Stimulated activated naive B cell treated with anti-CD40 and anti-IgM and Interleukin-4, amounts not matched to agents 10 μg/mL and 1 μg/mL and 100 μg/mL, for 72 hours (primary cell): ENCODE results near the gene TTLL8.
A peak's percentile ranks its signal among the peaks of the same experiment; 100 is the strongest.

Source experiments
- ATAC-seq, 2 donors: fragments of 150-1000 bp; cut with Tn5 transposase; replicated peaks; 2 replicates each; pipeline ENCODE4 v1.10.0; 2021; ENCODE audit warnings: moderate library complexity in 1 of 2
- DNase-seq: peaks from one replicate; pipeline ENCODE4 v3.0.0; 2021
- H3K27ac Mint-ChIP-seq: one replicate; pipeline ENCODE4 v1.8.0; 2022; ENCODE audit warnings: mild to moderate bottlenecking, mixed read lengths
- H3K27me3 Mint-ChIP-seq, 2 donors: one replicate each; pipeline ENCODE4 v1.8.0; 2022; ENCODE audit warnings: mixed read lengths in 2 of 2
- H3K36me3 Mint-ChIP-seq, 2 donors: one replicate each; pipeline ENCODE4 v1.8.0; 2022; ENCODE audit warnings: mixed read lengths in 2 of 2, mild to moderate bottlenecking in 1 of 2
- H3K4me1 Mint-ChIP-seq, 2 donors: one replicate each; pipeline ENCODE4 v1.8.0; 2022; ENCODE audit warnings: mixed read lengths in 2 of 2, mild to moderate bottlenecking in 1 of 2
- H3K4me3 Mint-ChIP-seq, 2 donors: one replicate each; pipeline ENCODE4 v1.8.0; 2022; ENCODE audit warnings: mild to moderate bottlenecking in 2 of 2, mixed read lengths in 2 of 2, moderate library complexity in 1 of 2
- H3K9me3 Mint-ChIP-seq, 2 donors: one replicate each; pipeline ENCODE4 v1.8.0; 2022; ENCODE audit warnings: mixed read lengths in 2 of 2, mild to moderate bottlenecking in 1 of 2

The TTLL8 gene

DNA sequence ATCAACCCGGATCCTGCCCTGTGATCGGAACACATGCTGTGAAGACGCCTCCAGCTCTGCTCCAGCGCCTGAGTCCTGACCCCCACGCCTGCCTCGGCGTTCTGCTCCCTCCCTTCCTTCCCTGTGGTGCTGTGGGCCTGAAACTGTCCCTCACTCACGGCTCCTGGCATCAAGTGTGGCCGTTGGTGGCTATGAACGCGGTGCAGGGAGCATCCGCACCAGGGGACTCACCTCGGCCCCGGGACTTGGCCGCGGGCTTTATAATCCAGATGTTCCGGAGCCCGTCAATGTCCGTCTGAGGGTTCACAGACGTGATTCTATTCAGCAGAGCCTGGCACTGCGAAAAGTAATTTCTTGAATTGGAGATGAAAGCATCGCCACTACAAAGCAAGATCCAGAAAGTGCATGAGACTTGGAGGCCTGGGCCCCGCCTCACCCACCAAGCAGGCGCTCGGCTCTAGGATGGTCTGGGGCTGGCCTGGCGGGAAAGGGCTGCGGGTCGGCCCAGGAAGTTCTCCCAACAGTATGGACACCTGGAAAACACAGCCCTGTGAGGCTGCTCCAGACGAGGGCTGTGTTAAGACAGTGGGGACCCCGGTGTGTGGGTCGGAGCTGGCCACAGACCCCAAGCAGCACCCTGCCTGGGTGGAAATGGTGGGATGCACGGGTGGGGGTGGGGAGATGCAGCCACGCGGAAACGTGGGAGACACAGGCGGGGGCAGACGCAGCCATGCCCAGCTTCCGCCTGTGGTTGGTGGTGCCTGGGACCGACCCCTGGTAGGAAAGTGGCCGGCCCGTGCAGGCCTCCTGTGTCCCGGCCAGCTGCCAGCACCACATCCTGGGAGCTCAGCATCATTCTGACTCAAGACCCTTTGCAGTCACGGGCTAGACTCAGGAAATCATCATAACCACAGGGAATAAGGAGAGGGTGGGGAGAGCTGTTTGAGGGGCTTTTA, 23.7 kb downstream of the TTLL8 start:
- H3K4me3 Mint-ChIP-seq, result peak overlapping the region in 1 of 2 donors; percentile 18
- no peak overlapping the region for H3K27ac Mint-ChIP-seq
- no peak for DNase-seq
- no peaks in the 10 kb centered on the region for H3K36me3 Mint-ChIP-seq
- peaks cover 5 to 17% of the 10 kb centered on the region in 2 donors for H3K4me1 Mint-ChIP-seq
- H3K9me3 Mint-ChIP-seq, result peaks cover 5 to 10% of the 10 kb centered on the region in 2 donors
- H3K27me3 Mint-ChIP-seq, result peaks cover 31 to 35% of the 10 kb centered on the region in 2 donors
- peak; percentile 24 to 29 for ATAC-seq

DNA sequence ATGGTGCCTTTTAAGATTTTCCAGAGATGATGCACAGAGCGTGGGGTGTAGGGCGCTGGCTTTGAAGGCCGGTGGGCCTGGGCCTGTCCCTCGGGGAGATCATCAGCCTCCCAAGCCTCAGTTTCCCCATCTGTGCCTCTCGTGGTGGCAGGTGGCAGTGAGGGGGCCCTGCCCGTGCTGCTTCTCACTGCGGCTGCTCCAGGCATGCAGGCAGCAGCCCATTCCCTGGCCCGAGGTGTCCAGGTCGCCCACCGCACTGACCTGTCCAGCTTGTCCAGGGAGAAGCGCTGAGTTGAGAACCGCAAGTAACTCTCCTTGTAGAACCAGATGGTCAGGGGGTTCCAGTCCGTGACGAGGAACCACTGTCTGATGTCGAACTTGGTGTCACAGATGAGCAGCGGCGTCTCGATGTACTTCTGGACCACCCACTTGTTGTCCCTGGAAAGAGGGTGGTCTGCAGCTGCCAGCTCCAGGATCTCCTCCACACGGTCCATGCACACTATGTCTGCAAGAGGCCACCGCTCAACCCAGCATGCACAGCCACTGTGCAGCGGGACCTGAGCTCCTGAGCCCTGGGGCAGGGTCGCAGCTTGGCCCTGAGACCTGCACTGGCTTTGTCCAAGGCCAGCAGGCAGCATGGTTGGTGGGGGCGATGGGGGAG, 25.0 kb downstream of the TTLL8 start:
- no peak for ATAC-seq
- no peak overlapping the region for H3K4me3 Mint-ChIP-seq
- no peaks in the 10 kb centered on the region for H3K36me3 Mint-ChIP-seq
- H3K4me1 Mint-ChIP-seq, result peaks cover 5 to 22% of the 10 kb centered on the region in 2 donors
- H3K27ac Mint-ChIP-seq, result no peak overlapping the region
- no peak for DNase-seq
- peaks cover 0 to under 1% of the 10 kb centered on the region in 2 donors for H3K9me3 Mint-ChIP-seq
- peaks cover 31 to 35% of the 10 kb centered on the region in 2 donors for H3K27me3 Mint-ChIP-seq

DNA sequence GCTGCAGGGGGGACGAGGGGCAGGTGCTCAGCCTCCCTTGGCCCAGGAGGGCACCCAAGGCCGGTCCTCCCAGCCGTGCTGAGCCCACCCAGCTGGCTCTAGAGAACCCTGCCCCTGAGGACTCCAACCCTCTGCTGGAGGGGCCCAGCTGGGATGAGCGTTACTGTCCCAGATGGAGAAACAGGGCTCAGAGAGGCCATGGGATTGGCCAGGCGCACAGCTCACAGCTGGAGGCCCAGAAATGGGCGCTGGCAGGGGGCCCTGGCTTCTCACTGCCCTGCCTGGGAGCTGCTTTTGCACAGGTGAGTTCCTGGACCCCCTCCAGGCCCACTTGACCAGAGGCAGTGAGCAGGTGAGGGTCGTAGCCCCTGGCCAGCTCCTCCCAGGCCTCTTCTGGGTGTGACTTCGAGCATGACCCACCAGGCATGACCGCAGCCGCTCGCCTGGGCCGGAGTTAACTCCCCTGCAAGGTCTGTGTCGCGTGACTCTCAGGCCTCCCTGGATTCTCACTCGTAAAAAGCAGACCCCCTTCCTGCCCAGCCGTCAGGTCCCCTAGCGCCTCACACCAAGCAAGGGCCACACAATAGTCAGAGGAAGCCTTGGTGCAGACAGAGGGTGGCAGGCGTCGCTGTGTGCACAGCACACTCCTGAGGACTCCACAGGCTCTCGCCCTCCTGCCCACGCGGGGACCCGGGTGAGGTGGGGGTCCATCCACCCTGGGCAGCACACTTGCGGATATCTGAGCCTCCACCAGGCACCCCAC, 25.8 kb downstream of the TTLL8 start:
- Mint-ChIP-seq H3K9me3 (no peaks in the 10 kb centered on the region), H3K36me3 (no peaks in the 10 kb centered on the region), H3K27ac (no peak overlapping the region), H3K4me3 (no peak overlapping the region), H3K4me1 (peaks cover 8 to 26% of the 10 kb centered on the region in 2 donors), H3K27me3 (peaks cover 31 to 35% of the 10 kb centered on the region in 2 donors)
- no peak for ATAC-seq
- no peak for DNase-seq

DNA sequence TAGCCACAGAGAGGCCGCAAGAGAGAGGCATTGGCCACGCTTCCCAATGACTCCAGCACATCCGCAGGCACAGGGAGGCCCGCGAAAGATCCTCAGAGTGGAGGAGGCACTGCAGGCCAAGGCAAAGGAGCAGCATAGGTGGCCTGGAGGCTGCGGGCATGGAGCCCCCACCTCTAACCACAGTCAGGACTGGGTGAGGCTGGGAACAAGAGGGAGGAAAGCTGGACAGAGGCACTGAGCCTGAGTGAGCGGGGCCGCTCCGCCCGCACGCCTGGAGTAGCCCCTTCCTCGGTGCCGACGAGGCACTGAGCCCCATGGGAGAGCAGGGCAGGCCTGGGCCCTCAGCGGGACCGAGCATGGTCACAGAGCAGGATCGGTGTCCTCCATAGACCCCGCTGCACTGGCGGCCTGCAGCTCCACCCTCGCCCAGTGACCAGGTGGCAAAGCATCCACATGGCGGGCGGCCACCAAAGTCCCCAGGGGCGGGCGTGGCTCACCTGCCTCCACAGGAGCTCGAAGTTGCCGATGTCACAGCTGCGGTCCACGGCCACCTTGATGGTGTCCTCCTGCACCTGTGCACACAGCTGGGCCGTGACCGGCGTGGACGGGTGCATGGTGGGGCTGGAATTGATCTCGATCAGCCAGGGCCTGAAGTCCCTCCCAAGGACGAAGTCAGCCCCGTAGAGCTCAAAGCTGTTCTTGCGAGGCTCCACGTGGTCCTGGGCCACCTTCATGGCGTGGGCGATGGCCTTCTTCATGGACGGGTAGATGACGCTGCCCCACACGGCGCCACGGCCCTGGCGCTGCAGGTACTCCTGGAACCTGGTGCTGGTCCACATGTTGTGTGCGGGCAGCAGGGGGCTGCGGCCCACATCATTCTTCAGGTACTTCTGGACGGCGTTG, 26.7 kb downstream of the TTLL8 start:
- Mint-ChIP-seq H3K27me3 (peaks cover 28 to 35% of the 10 kb centered on the region in 2 donors), H3K9me3 (no peaks in the 10 kb centered on the region), H3K4me3 (no peak overlapping the region), H3K27ac (no peak overlapping the region), H3K4me1 (peaks cover 8 to 26% of the 10 kb centered on the region in 2 donors), H3K36me3 (no peaks in the 10 kb centered on the region)
- no peak for DNase-seq
- ATAC-seq, result no peak

DNA sequence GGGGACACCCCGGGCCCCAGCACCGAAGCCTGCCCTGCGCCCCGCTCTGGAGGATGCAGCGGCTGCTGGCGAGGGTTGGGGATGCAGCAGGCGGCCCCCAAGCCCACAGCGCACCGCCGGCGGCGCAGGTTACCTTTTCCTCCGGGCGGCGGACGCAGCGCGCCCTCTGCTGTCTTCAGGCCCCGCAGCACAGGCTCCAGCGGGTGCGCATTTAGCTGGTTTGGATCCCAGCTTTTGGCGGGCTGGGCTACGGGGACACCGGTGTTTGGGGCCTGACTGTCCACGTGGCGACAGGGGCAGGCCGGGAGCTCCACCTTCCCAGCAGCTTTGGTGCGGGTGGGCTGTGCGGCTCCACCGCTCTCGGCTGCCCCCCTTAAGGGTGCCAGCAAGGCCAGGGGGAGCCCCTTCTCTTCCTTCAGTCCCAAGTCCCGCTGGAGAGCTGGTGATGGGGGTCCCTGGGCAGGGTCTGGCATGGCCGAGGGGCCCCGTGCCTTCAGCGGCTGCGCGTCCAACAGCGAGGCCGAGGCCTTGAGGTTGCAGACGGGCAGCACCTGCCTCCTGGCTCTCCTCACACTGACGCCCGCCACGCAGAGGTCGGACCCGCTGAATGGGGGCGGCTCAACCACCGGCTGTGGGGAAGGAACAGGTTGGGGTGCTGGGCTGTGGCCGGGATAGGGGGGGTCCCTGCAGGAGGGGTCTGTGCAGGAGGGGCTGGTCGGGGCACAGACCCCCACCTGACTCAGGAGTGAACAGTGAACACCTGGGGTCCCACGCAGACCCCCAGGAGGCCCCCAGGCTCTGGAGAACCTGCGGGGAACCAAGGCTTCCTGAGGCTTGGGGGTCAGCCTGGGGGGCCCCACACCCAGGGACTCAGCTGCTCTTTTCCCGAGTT, 27.6 kb downstream of the TTLL8 start:
- ATAC-seq, result peak; percentile 94
- H3K36me3 Mint-ChIP-seq, result no peaks in the 10 kb centered on the region
- H3K9me3 Mint-ChIP-seq, result no peaks in the 10 kb centered on the region
- H3K4me1 Mint-ChIP-seq, result peaks cover 8 to 26% of the 10 kb centered on the region in 2 donors
- no peak overlapping the region for H3K27ac Mint-ChIP-seq
- DNase-seq, result peak; percentile 77
- peaks cover 27 to 35% of the 10 kb centered on the region in 2 donors for H3K27me3 Mint-ChIP-seq
- no peak overlapping the region for H3K4me3 Mint-ChIP-seq

DNA sequence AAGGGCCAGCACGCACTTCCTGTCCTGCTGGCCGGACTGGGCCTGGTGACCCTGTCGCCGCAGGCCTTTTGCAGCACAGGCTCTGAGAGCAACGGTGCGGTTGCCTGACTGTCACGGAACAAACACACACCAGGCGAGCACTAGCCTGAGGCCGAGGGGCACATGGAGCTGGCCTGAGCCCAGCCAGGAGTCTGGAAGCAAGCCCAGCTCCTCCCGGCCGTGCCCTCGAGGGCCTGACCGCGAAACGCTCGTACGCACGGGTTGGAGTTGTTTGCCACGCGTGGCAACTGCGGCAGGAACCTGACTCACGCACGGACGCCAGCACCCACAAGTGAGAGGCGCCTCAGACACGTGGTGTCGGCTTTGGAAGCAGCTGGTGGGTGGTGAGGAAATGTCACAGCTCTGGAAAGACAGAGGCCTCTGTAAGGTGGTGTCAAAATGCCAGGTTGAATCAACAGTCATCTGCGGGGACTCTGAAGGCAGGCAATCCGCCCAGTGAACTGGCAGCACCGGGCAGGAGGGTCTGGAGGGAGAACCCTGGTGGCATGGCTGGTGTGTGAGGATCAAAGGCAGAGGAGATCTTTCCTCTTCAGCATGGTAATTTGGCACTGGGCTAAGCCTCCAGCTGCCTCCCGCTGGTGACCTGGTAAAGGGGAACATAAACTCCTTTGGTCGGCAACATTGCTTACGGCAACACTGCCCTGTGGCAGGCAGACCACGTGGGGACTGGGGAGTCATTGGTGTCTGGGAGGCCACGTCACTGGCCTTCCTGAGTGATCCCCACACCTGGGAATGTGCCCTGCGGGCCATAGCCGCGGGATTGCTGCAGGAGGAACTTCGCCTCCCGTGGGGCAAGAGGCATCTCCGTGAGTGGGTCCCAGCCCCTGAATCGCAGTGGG, 30.2 kb downstream of the TTLL8 start:
- ATAC-seq, result no peak
- DNase-seq, result no peak
- peaks cover 2 to 15% of the 10 kb centered on the region in 2 donors for H3K4me1 Mint-ChIP-seq
- H3K27ac Mint-ChIP-seq, result peak overlapping the region; percentile 65
- H3K4me3 Mint-ChIP-seq, result no peak overlapping the region
- peaks cover 8 to 17% of the 10 kb centered on the region in 2 donors for H3K27me3 Mint-ChIP-seq
- no peaks in the 10 kb centered on the region for H3K36me3 Mint-ChIP-seq
- H3K9me3 Mint-ChIP-seq, result no peaks in the 10 kb centered on the region

DNA sequence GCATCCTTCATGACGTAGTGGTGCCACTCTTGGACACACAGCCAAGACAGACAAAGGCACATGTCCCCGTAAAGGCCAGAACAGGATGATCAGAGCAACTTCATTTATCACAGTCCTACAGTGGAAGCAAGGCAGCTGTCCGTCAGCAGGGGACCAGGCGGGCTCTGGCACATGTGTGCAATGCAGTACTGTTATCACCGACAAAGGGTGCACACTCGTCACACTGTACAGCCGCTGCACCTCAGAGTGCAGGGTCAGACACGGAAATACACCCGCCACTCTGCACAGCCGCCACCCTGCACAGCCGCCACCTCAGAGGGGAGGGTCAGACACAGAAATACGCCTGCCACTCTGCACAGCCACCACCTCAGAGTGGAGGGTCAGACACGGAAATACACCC, 32.1 kb downstream of the TTLL8 start:
- no peaks in the 10 kb centered on the region for H3K9me3 Mint-ChIP-seq
- peaks cover 1 to 7% of the 10 kb centered on the region in 2 donors for H3K27me3 Mint-ChIP-seq
- no peak for DNase-seq
- no peak overlapping the region for H3K4me3 Mint-ChIP-seq
- H3K36me3 Mint-ChIP-seq, result no peaks in the 10 kb centered on the region
- H3K4me1 Mint-ChIP-seq, result peaks cover 2 to 15% of the 10 kb centered on the region in 2 donors
- ATAC-seq, result no peak
- no peak overlapping the region for H3K27ac Mint-ChIP-seq

DNA sequence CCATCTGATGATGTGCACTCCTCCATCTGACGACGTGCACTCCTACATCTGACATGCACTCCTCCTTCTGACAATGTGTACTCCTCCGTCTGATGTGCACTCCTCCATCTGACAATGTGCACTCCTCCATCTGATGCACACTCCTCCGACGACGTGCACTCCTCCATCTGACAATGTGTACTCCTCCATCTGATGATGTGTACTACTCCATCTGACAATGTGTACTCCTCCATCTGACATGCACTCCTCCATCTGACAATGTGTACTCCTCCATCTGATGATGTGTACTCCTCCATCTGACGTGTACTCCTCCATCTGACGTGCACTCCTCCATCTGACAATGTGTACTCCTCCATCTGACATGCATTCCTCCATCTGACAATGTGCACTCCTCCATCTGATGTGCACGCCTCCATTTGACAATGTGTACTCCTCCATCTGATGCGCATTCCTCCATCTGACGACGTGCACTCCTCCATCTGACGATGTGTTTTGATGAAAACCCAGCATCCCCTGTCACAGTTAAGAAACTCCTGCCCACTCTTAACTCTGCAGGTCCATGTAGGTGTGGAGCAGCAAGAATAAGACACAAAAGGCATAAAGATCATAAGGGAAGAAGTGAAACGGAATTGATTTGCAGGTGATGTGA, 35.8 kb downstream of the TTLL8 start:
- no peak overlapping the region for H3K4me3 Mint-ChIP-seq
- H3K27me3 Mint-ChIP-seq, result peaks cover 5 to 7% of the 10 kb centered on the region in 2 donors
- peaks cover 11 to 20% of the 10 kb centered on the region in 2 donors for H3K4me1 Mint-ChIP-seq
- no peak for DNase-seq
- H3K9me3 Mint-ChIP-seq, result no peaks in the 10 kb centered on the region
- ATAC-seq, result no peak
- no peak overlapping the region for H3K27ac Mint-ChIP-seq
- no peaks in the 10 kb centered on the region for H3K36me3 Mint-ChIP-seq

DNA sequence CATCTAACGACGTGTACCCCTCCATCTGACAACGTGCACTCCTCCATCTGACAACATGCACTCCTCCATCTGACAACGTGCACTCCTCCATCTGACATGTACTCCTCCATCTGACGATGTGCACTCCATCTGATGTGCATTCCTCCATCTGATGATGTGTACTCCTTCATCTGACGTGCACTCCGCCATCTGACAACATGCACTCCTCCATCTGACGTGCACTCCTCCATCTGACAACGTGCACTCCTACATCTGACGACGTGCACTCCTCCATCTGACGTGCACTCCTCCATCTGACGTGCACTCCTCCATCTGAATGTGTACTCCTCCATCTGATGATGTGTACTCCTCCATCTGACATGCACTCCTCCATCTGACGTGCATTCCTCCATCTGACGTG, 37.5 kb downstream of the TTLL8 start:
- Mint-ChIP-seq H3K36me3 (no peaks in the 10 kb centered on the region), H3K4me3 (no peak overlapping the region), H3K27ac (no peak overlapping the region), H3K9me3 (no peaks in the 10 kb centered on the region), H3K27me3 (peaks cover 5 to 12% of the 10 kb centered on the region in 2 donors), H3K4me1 (peaks cover 22 to 31% of the 10 kb centered on the region in 2 donors)
- ATAC-seq (no peak), DNase-seq (no peak)

DNA sequence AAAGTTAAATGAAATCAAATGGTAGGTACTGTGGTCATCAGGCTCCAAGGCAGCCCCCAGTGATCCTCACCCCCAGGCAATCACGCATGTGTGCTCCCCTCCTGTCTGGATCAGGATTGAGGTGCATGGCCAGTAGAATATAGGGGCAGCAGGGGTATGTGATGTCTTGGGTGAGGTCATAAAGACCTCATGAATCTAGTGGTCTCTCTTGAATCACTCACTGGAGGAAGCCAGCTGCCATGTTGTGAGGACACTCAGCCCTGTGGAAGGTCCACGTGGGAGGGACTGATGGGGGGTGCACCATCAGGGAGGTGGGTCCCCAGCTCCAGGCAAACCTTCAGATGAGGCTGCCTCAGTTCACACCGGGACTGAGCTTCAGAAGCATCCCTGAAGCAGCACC, 38.8 kb downstream of the TTLL8 start:
- H3K9me3 Mint-ChIP-seq, result no peaks in the 10 kb centered on the region
- DNase-seq (no peak), ATAC-seq (no peak)
- H3K36me3 Mint-ChIP-seq, result no peaks in the 10 kb centered on the region
- peaks cover 5 to 8% of the 10 kb centered on the region in 2 donors for H3K27me3 Mint-ChIP-seq
- H3K4me1 Mint-ChIP-seq, result peaks cover 23 to 33% of the 10 kb centered on the region in 2 donors
- no peak overlapping the region for H3K4me3 Mint-ChIP-seq
- no peak overlapping the region for H3K27ac Mint-ChIP-seq

DNA sequence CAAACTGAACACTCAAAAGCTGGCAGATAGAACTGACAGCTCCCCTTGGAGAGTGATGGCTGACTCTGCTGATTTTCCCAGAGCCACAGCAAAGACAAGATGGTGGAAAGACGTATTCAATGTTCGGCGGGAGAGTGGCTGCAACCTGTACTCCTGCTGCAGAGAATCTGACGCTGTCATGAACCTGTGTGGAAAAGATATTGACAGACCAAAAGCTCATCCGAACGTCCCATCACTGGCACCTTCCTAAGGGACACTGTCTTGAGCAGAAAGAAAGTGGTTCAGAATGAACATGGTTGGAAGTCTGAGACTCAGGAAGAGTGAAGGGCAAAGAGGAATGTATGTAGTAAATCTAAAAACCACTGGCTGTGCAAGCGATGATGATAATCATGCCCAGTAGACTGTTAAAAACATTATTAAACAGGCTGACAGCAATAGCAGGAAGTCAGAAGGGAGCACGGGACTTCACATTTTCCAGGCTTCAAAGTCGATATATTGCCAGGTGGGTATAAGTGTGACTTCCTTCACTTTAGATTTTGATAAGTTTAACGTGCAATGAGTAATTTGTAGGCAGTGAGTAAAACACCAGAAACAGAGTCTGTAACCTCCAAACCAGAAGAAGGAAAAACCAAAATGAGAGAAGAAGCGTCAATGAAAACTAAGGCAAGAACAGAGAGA, 39.4 kb downstream of the TTLL8 start:
- Mint-ChIP-seq H3K27me3 (peaks cover 5 to 6% of the 10 kb centered on the region in 2 donors), H3K36me3 (no peaks in the 10 kb centered on the region), H3K27ac (no peak overlapping the region), H3K4me1 (peaks cover 28 to 39% of the 10 kb centered on the region in 2 donors), H3K9me3 (no peaks in the 10 kb centered on the region), H3K4me3 (no peak overlapping the region)
- DNase-seq, result no peak
- ATAC-seq, result no peak
